GM18505 (cell line): ENCODE data around the gene KRTAP10-3.

ENCODE experiments used
- ATAC-seq: cut with Tn5 transposase; IDR thresholded peaks from one replicate; pipeline ENCODE4 v1.9.1; 2021; ENCODE audit not compliant: unreplicated experiment
- POLR2A ChIP-seq: IDR thresholded peaks from 4 replicates; pipeline ENCODE4 v1.6.1; 2011; ENCODE audit warnings: borderline replicate concordance; ENCODE audit not compliant: insufficient read depth, insufficient read length; ENCODE audit errors: extremely low read depth

Gene KRTAP10-3

DNA sequence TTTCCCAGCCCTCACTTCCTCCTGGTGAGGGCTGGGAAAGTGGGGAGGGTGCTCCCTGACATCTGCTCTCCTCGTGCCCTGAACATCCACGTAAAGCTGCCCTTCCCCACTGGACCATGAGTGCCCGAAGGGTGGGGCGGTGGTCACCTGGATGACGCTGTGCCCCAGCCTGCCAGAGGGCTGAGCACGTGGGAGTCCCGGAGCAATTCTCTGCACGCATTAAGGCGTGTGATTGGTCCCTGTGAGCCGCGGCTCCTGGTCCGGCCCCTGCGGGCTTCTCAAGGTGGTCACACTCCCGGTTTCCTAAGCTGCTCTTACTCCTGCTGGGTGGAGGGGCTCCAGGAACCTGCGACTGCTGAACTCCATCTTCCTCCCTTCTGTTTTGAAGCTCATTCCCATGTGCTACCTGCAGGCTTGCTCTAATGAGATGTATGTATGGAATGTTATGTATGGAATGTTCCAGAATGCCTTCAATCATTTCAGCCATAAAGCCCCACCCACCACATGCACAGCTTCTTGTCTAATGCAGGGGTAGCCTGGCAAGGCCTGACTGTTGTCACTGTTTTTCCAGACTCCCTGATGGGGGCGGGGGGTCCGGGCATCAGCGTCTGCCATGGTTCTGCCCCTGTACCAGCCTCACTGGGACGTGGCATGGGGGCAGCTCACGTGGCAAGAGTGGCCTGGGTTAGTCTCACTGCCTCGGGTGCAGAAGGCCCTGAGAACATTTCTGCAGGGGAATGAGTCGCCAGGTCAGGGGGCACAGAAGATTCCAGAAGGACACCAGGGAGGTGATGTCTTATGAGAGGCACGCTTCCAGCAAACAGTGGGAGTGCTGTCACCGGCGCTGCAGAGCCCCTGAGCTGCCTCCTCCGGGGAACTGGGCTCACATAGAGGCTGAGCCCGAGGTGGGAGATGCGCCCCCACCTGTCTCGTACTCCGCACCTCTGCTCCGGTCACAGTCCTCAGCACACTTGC lies 38.0 kb downstream of the KRTAP10-3 start:
- no peak for ATAC-seq

GRCh38 chr21:44519346-44520325 lies 39.0 kb downstream of the KRTAP10-3 start:
- TF ChIP-seq POLR2A: no peak

More for the DNA sequence above, 38.0 kb downstream of the KRTAP10-3 start:
- TF ChIP-seq POLR2A: no peak

GRCh38 chr21:44518686-44519085 lies 39.9 kb downstream of the KRTAP10-3 start:
- ATAC-seq: no peak
- TF ChIP-seq POLR2A: no peak

More at GRCh38 chr21:44519346-44520325, 39.0 kb downstream of the KRTAP10-3 start:
- no peak for ATAC-seq

GRCh38 chr21:44517175-44517899 lies 41.3 kb downstream of the KRTAP10-3 start:
- TF ChIP-seq POLR2A: no peak
- ATAC-seq: no peak

- no peak for ATAC-seq
- TF ChIP-seq POLR2A: no peak
Observed at GRCh38 chr21:44516828-44517174, 41.8 kb downstream of the KRTAP10-3 start.

DNA sequence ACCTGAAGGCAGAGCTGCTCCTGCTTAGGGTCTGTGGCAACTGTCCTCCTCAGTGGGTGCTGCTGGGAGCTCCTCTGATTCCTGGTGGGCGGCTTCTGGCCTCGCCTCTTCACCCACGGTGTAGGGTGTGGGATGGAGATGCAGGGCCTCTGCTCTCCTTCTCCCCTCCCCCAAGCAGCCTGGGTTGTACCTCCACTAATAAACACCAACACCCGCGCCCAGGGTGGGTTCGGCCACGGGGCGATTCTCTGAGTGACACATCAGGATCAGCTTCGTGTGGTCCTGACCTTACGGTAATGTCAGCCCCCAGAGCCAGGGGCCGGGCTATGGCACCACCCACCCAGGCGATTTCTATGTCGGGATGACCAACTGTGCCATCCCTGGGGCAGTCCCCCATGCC lies 42.3 kb downstream of the KRTAP10-3 start:
- no peak for ATAC-seq
- TF ChIP-seq POLR2A: no peak

DNA sequence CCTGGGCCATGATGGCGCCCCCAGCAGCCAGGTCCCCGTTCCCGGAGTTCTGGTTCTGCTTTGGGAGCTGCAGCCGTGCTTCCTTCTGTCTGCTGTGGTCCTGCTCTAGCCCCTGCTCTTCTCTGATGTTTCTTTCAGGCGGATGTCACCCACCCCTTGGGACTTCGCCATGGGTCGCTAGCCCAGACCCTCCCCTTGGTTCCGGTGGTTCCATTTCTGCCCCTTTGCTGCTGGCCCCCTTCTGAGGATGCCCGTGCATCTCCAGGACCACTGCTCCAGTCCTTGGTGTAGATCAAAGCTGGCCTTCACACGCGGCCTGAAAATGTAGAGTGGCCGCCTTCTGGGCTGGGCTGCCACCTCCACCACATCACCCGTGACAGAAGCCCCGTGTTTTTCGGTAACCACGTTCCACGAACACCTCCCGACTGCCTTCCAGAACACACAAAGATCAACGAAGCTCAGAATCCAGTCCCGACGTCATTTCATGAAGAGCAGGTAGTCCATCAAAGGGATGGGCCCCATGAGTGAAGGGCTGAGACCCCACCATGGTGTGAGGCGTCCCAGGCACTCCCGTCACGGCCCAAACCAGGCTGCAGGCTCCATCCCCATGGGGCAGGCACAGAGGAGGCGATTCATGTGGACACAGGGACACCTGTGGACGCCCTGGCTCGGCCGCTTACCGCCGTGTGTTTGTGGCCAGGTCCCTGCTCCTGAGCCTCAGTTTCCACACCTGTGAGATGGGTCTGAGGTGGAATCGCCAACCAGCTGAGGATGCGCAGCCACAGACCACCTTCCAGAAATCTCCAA lies 43.0 kb downstream of the KRTAP10-3 start:
- no peak for TF ChIP-seq POLR2A
- no peak for ATAC-seq

GRCh38 chr21:44514746-44515358 lies 43.7 kb downstream of the KRTAP10-3 start:
- no peak for TF ChIP-seq POLR2A
- ATAC-seq: no peak

- TF ChIP-seq POLR2A: no peak
- no peak for ATAC-seq
Observed at GRCh38 chr21:44514218-44514520, 44.4 kb downstream of the KRTAP10-3 start.

GRCh38 chr21:44513389-44514217 lies 45.0 kb downstream of the KRTAP10-3 start:
- no peak for TF ChIP-seq POLR2A
- ATAC-seq: no peak

- ATAC-seq: no peak
- no peak for TF ChIP-seq POLR2A
Observed at GRCh38 chr21:44512496-44513388, 45.9 kb downstream of the KRTAP10-3 start.

DNA sequence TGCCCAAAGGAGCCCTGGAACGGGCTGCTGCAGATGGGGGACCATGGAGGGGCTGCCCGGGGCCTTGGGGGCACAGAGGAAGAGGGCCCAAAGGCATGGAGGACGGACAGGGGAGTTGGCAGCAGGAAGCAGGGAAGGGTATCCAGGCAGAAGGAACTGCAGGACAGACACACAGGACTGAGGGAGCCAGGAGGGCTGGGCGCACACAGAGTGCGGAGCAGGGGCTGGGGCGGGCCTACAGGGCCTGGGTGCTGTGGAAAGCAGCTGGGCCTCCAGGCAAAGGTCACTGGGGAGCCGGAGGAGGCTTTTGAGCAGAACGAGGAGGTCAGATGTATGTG lies 46.7 kb downstream of the KRTAP10-3 start:
- ATAC-seq: no peak

More for the DNA sequence above, 46.7 kb downstream of the KRTAP10-3 start:
- TF ChIP-seq POLR2A: no peak
